22Rv1 (cell line): ENCODE results near the gene ARL14.

ENCODE experiments used
- H3K27ac ChIP-seq: fragments of 450-650 bp; 2 replicates; pipeline ENCODE4 v1.5.1; 2017
- CTCF ChIP-seq: fragments of 450-650 bp; IDR thresholded peaks from 2 replicates; pipeline ENCODE4 v1.5.1; 2017; ENCODE audit warnings: mild to moderate bottlenecking
- ZFX ChIP-seq: fragments of 450-650 bp; IDR thresholded peaks from 2 replicates; pipeline ENCODE4 v1.6.1; 2017; ENCODE audit warnings: antibody characterized with exemption, borderline replicate concordance

ARL14 gene

GRCh38 chr3:160673188-160673587 lies 3.8 kb upstream of the ARL14 start:
- no peak overlapping the region for H3K27ac ChIP-seq
- TF ChIP-seq ZFX: no peak
- no peak for TF ChIP-seq CTCF

- H3K27ac ChIP-seq: no peak overlapping the region
- TF ChIP-seq ZFX (no peak), CTCF (no peak)
Observed at GRCh38 chr3:160675566-160676124, 1.3 kb upstream of the ARL14 start.

DNA sequence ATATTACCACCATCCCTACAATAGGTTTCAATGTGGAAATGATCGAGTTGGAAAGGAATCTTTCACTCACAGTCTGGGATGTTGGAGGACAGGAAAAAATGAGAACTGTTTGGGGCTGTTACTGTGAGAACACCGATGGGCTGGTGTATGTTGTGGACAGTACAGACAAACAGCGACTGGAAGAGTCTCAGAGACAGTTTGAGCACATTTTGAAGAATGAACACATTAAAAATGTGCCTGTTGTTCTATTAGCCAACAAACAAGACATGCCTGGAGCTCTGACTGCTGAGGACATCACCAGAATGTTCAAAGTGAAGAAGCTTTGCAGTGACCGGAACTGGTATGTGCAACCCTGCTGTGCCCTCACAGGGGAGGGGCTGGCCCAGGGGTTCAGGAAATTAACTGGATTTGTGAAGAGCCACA lies 510 bp downstream of the ARL14 start:
- no peak for TF ChIP-seq CTCF
- no peak for TF ChIP-seq ZFX
- no peak overlapping the region for H3K27ac ChIP-seq

GRCh38 chr3:160678292-160678842 lies 1.4 kb downstream of the ARL14 start:
- TF ChIP-seq CTCF (no peak), ZFX (no peak)
- no peak overlapping the region for H3K27ac ChIP-seq

- no peak overlapping the region for H3K27ac ChIP-seq
- TF ChIP-seq ZFX (no peak), CTCF (no peak)
Observed at GRCh38 chr3:160684368-160684740, 7.4 kb downstream of the ARL14 start.

DNA sequence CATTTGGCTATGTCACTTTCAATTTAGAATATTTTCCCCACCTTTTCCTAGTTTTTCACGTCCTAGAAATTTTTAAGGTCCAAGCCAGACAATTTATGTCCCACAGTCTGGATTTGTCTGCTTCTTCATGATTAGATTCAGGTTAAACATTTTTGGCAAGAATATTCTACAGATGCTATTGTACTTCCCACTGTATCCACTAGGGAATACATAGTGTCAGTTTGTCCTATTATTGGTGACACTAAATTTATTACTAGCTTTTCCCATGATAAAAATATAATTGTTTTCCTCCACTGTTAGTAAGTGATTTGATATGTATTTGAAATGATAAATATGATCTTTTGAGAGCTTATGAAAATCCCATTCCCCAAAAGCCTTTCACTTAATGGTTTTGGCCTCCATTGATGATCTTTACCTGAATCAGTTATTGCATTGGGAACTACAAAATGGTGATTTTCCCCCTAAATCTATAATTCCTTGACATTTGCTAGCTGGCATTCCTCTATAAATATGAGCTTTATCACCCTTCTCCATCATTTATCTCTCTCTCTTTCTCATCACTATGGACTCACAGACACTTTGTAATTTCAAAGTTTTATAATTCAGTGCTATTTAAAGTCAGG lies 8.3 kb downstream of the ARL14 start:
- TF ChIP-seq CTCF: peak; percentile 50
- no peak for TF ChIP-seq ZFX
- H3K27ac ChIP-seq: no peak overlapping the region

DNA sequence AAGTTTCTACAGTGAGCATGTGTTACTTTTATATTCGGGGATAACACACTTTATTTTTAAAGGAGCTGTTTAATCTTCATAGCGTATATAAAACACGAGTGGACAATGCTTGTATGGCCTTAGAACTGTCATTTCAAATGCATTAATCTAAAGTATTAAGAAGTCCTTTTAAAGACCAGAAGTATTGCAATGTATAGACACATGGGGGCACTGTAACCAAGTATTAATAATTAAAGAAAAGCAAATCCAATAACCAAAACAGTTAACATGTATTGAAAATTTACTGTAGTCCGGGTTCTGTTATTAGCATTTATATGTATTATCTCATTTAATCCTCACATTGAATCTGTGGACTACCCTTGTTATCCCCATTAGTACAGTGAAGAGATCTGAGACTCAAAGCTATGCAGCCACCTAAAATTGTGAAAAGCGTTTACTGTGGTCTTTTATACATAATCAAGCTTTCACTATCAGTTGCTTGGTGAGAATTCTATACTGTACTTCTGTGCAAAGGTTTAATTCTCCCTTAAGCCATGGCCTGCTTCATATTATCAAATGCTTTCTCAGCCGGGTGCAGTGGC lies 10.1 kb downstream of the ARL14 start:
- no peak overlapping the region for H3K27ac ChIP-seq
- TF ChIP-seq ZFX (no peak), CTCF (peak; percentile 69)
